ENCODE results near the gene AMER3. TPM values are rescaled to one million over a fixed set of nuclear protein-coding genes. Genes with fewer than 3 reads are reported as not detected.

Gene AMER3
- total RNA-seq, 4 donors from 2014 or later, result not detected

GRCh38 chr2:130740671-130741070, 14.7 kb upstream of the AMER3 start:
- H3K9me3 ChIP-seq, result peaks cover 0 to 3% (median 0%) of the 10 kb centered on the region in 4 donors
- H3K27ac ChIP-seq, result no peak overlapping the region
- no peak overlapping the region for H3K4me3 ChIP-seq
- no peaks in the 10 kb centered on the region for H3K4me1 ChIP-seq
- TF ChIP-seq CTCF (IDR thresholded peaks at IDR 0.05), result no peak
- no peak for TF ChIP-seq EP300 (IDR thresholded peaks at IDR 0.05)
- H3K36me3 ChIP-seq, result no peaks in the 10 kb centered on the region
- DNase-seq (ENCODE audit: low spot score in 2 of 2), result no peak
- H3K27me3 ChIP-seq, result peaks cover 0 to 4% of the 10 kb centered on the region in 2 donors
- 66% methylated on average over 12 of the region's 12 CpGs for WGBS, 2 donors

- WGBS, 2 donors, result 76 to 78% methylated on average over 8 of the region's 8 CpGs
- no peak overlapping the region for H3K27ac ChIP-seq
- no peak for DNase-seq (ENCODE audit: low spot score in 2 of 2)
- H3K4me3 ChIP-seq, result no peak overlapping the region
- H3K9me3 ChIP-seq, result peaks cover 0 to 3% (median 0%) of the 10 kb centered on the region in 4 donors
- H3K4me1 ChIP-seq, result no peaks in the 10 kb centered on the region
- no peak for TF ChIP-seq CTCF (IDR thresholded peaks at IDR 0.05)
- no peak for TF ChIP-seq EP300 (IDR thresholded peaks at IDR 0.05)
- TF ChIP-seq POLR2A (IDR thresholded peaks at IDR 0.05), result no peak
- H3K36me3 ChIP-seq, result no peaks in the 10 kb centered on the region
- peaks cover 0 to 4% of the 10 kb centered on the region in 2 donors for H3K27me3 ChIP-seq
Measured at GRCh38 chr2:130743278-130743677, 12.1 kb upstream of the AMER3 start.

- Histone ChIP-seq H3K4me3 (no peak overlapping the region), H3K27ac (no peak overlapping the region), H3K27me3 (peaks cover 0 to 4% of the 10 kb centered on the region in 2 donors), H3K4me1 (no peaks in the 10 kb centered on the region), H3K36me3 (no peaks in the 10 kb centered on the region), H3K9me3 (peaks cover 0 to 3% (median 0%) of the 10 kb centered on the region in 4 donors)
- TF ChIP-seq EP300 (IDR thresholded peaks at IDR 0.05) (no peak), POLR2A (IDR thresholded peaks at IDR 0.05) (no peak), CTCF (IDR thresholded peaks at IDR 0.05) (no peak)
- WGBS, 2 donors, result 29 to 48% methylated on average over 14 to 20 of the region's 20 CpGs
- DNase-seq (ENCODE audit: low spot score in 2 of 2), result no peak
Measured at GRCh38 chr2:130744287-130745117, 10.8 kb upstream of the AMER3 start.

- Histone ChIP-seq H3K27ac (no peak overlapping the region), H3K27me3 (no peaks in the 10 kb centered on the region), H3K4me1 (no peaks in the 10 kb centered on the region), H3K9me3 (peaks cover 0 to 3% (median 0%) of the 10 kb centered on the region in 4 donors), H3K36me3 (no peaks in the 10 kb centered on the region), H3K4me3 (no peak overlapping the region)
- TF ChIP-seq POLR2A (IDR thresholded peaks at IDR 0.05), result no peak
- no peak for TF ChIP-seq EP300 (IDR thresholded peaks at IDR 0.05)
- no peak for TF ChIP-seq CTCF (IDR thresholded peaks at IDR 0.05)
- WGBS, 2 donors, result 83 to 86% methylated on average over 9 of the region's 9 CpGs
- DNase-seq (ENCODE audit: low spot score in 2 of 2), result no peak
Measured at GRCh38 chr2:130749078-130749477, 6.3 kb upstream of the AMER3 start.

- TF ChIP-seq CTCF (IDR thresholded peaks at IDR 0.05), result no peak
- TF ChIP-seq POLR2A (IDR thresholded peaks at IDR 0.05), result no peak
- TF ChIP-seq EP300 (IDR thresholded peaks at IDR 0.05), result no peak
- H3K27ac ChIP-seq, result no peak overlapping the region
- no peak for DNase-seq (ENCODE audit: low spot score in 2 of 2)
- 78 to 81% methylated on average over 6 of the region's 6 CpGs for WGBS, 2 donors
- H3K9me3 ChIP-seq, result peaks cover 0 to 3% (median 0%) of the 10 kb centered on the region in 4 donors
- no peak overlapping the region for H3K4me3 ChIP-seq
- H3K36me3 ChIP-seq, result no peaks in the 10 kb centered on the region
- no peaks in the 10 kb centered on the region for H3K4me1 ChIP-seq
- peaks cover 0 to under 1% of the 10 kb centered on the region in 2 donors for H3K27me3 ChIP-seq
Measured at GRCh38 chr2:130749641-130750040, 5.7 kb upstream of the AMER3 start.
